C4-2B (cell line): ENCODE data around the gene C5orf47.

Experiments used
- H3K27ac ChIP-seq: fragments of 450-650 bp; 2 replicates; pipeline ENCODE4 v1.5.1; 2017
- CTCF ChIP-seq: fragments of 450-650 bp; conservative IDR thresholded peaks from 2 replicates; pipeline ENCODE4 v1.5.1; 2017; ENCODE audit warnings: mild to moderate bottlenecking
- ZFX ChIP-seq: fragments of 450-650 bp; IDR thresholded peaks from 2 replicates; pipeline ENCODE4 v1.6.1; 2017

C5orf47 gene

GRCh38 chr5:173971681-173972345 is 17.2 kb upstream of the C5orf47 start:
- no peak for TF ChIP-seq CTCF
- TF ChIP-seq ZFX: no peak
- H3K27ac ChIP-seq: no peak overlapping the region

GRCh38 chr5:173972607-173972924 is 16.4 kb upstream of the C5orf47 start:
- H3K27ac ChIP-seq: no peak overlapping the region
- TF ChIP-seq CTCF (no peak), ZFX (no peak)

- peak overlapping the region; percentile 19 for H3K27ac ChIP-seq
- TF ChIP-seq ZFX: no peak
- TF ChIP-seq CTCF: peak; percentile 88
Observed at GRCh38 chr5:173972925-173973615, 15.9 kb upstream of the C5orf47 start.

- peak overlapping the region; percentile 19 for H3K27ac ChIP-seq
- no peak for TF ChIP-seq ZFX
- TF ChIP-seq CTCF: no peak
Observed at GRCh38 chr5:173973616-173973969, 15.4 kb upstream of the C5orf47 start.

GRCh38 chr5:173974688-173975239 is 14.2 kb upstream of the C5orf47 start:
- H3K27ac ChIP-seq: no peak overlapping the region
- TF ChIP-seq ZFX: no peak
- TF ChIP-seq CTCF: no peak

- TF ChIP-seq CTCF: no peak
- no peak overlapping the region for H3K27ac ChIP-seq
Observed at GRCh38 chr5:173981185-173981761, 7.7 kb upstream of the C5orf47 start.

GRCh38 chr5:173984218-173984617 is 4.8 kb upstream of the C5orf47 start:
- peak; percentile 69 for TF ChIP-seq CTCF
- no peak for TF ChIP-seq ZFX
- no peak overlapping the region for H3K27ac ChIP-seq
